Measurements from ENCODE around the gene PIK3R5. TPM values are rescaled to one million over a fixed set of nuclear protein-coding genes. Genes with fewer than 3 reads are reported as not detected.
A peak's percentile ranks its signal among the peaks of the same experiment; 100 is the strongest.

The PIK3R5 gene
- total and polyA plus RNA-seq, 2 donors = 3.1 to 4.6 TPM

GRCh38 chr17:8969901-8970300 lies 4.4 kb upstream of the PIK3R5 start:
- 78% methylated on average over 2 of the region's 2 CpGs for WGBS
- Histone ChIP-seq H3K4me3 (ENCODE audit: low read depth, low read length) (no peak overlapping the region), H3K27ac (ENCODE audit: low read depth) (no peak overlapping the region), H3K4me1 (ENCODE audit: insufficient read depth) (no peaks in the 10 kb centered on the region), H3K36me3 (ENCODE audit: insufficient read depth) (no peaks in the 10 kb centered on the region)
- DNase-seq (ENCODE audit: extremely low spot score) = no peak

- WGBS = 87% methylated on average over 3 of the region's 3 CpGs
- no peaks in the 10 kb centered on the region for H3K4me1 ChIP-seq (ENCODE audit: insufficient read depth)
- H3K4me3 ChIP-seq (ENCODE audit: low read depth, low read length) = no peak overlapping the region
- DNase-seq (ENCODE audit: extremely low spot score) = no peak
- no peak overlapping the region for H3K27ac ChIP-seq (ENCODE audit: low read depth)
- no peaks in the 10 kb centered on the region for H3K36me3 ChIP-seq (ENCODE audit: insufficient read depth)
Observed at GRCh38 chr17:8968503-8968902, 3.0 kb upstream of the PIK3R5 start.

DNA sequence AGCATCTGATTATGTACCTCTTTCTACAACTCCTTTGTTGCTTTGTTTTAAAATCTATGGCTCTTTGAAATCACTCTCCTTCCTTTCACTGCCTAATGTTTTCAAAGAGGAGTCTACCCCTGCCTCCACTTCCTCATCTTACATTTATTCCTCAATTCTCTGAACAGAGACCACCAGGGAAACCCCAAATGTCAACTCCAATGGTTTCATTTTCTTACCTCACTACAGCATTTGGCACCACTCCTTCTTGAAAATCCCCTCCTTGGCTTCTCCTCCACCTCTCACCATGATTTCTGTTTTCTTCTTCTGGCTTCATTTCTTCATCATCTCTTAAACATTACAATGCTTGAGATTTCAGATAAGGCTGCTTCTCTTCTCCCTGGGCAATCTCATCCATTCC lies 2.4 kb upstream of the PIK3R5 start:
- H3K4me3 ChIP-seq (ENCODE audit: low read depth, low read length) = no peak overlapping the region
- no peaks in the 10 kb centered on the region for H3K4me1 ChIP-seq (ENCODE audit: insufficient read depth)
- no peaks in the 10 kb centered on the region for H3K36me3 ChIP-seq (ENCODE audit: insufficient read depth)
- DNase-seq (ENCODE audit: extremely low spot score) = no peak
- H3K27ac ChIP-seq (ENCODE audit: low read depth) = no peak overlapping the region

GRCh38 chr17:8966926-8967325 lies 1.4 kb upstream of the PIK3R5 start:
- Histone ChIP-seq H3K27ac (ENCODE audit: low read depth) (no peak overlapping the region), H3K4me3 (ENCODE audit: low read depth, low read length) (no peak overlapping the region), H3K36me3 (ENCODE audit: insufficient read depth) (no peaks in the 10 kb centered on the region), H3K4me1 (ENCODE audit: insufficient read depth) (no peaks in the 10 kb centered on the region)
- DNase-seq (ENCODE audit: extremely low spot score) = no peak
- 77% methylated on average over 9 of the region's 9 CpGs for WGBS

DNA sequence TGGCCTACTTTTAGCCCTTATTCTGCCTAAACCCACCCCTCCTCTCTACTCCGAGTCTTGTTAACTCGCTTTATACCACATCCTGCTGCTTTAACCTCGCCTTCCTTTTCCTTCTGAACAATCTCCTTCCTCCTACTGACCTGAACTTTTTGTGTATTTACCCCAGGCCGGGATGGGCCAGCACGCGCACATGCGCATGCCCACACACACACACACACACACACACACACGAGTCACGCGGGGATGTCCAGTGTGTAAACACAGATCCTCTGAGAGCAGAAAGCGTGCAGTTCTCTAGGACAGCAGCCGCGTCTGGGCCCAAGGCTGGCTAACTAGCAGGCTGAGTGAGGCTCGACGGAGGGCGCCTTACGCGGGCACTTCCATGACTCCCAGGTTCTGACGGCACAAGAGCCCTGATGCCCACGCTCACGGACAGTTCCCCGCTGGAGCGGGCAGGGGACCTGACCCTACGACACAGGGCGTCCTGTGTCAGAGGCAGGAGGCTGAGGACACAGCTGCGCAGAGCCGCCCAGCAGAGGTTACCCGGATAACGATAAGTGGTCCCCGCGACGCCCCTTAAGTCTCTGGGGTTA lies 610 bp downstream of the PIK3R5 start:
- Histone ChIP-seq H3K27ac (ENCODE audit: low read depth) (no peak overlapping the region), H3K4me1 (ENCODE audit: insufficient read depth) (no peaks in the 10 kb centered on the region), H3K4me3 (ENCODE audit: low read depth, low read length) (peak overlapping the region; percentile 35), H3K36me3 (ENCODE audit: insufficient read depth) (no peaks in the 10 kb centered on the region)
- WGBS = 34% methylated on average over 32 of the region's 32 CpGs
- DNase-seq (ENCODE audit: extremely low spot score) = no peak

DNA sequence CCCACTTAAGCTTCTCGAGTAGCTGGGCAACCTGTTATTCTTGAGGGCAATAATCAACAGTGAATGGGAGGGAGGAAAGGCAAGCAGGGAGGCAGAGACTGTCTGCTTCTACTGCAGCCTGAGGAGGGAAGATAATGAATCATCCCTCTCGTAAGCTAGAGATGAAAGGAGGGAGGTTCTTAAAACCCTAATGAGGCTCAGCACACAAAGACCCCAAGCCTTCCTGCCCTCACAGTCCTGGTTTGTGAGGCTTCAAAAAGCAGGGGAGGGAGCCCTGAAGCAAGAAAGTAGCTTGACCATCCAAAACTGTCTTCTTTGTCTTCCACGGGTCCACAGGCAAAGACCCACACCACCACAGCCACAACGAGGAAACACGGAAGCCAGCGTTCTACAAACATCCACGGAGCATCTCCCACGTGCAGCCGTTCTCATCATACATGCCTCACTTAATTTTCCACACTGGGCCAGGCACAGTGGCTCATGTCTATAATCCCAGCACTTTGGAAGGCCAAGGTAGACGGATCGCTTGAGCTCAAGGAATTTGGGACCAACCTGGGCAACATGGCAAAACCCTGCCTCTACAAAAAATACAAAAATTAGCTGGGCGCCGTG lies 1.8 kb downstream of the PIK3R5 start:
- no peak overlapping the region for H3K4me3 ChIP-seq (ENCODE audit: low read depth, low read length)

GRCh38 chr17:8963014-8963413 lies 2.5 kb downstream of the PIK3R5 start:
- H3K27ac ChIP-seq (ENCODE audit: low read depth) = no peak overlapping the region
- no peaks in the 10 kb centered on the region for H3K36me3 ChIP-seq (ENCODE audit: insufficient read depth)
- 89% methylated on average over 3 of the region's 3 CpGs for WGBS
- H3K4me1 ChIP-seq (ENCODE audit: insufficient read depth) = no peaks in the 10 kb centered on the region
- H3K4me3 ChIP-seq (ENCODE audit: low read depth, low read length) = no peak overlapping the region
- no peak for DNase-seq (ENCODE audit: extremely low spot score)

More for the DNA sequence above, 1.8 kb downstream of the PIK3R5 start:
- no peak for DNase-seq (ENCODE audit: extremely low spot score)
- H3K36me3 ChIP-seq (ENCODE audit: insufficient read depth) = no peaks in the 10 kb centered on the region
- H3K4me1 ChIP-seq (ENCODE audit: insufficient read depth) = no peaks in the 10 kb centered on the region
- WGBS = 73% methylated on average over 13 of the region's 13 CpGs
- H3K27ac ChIP-seq (ENCODE audit: low read depth) = no peak overlapping the region

GRCh38 chr17:8961829-8962228 lies 3.7 kb downstream of the PIK3R5 start:
- Histone ChIP-seq H3K4me1 (ENCODE audit: insufficient read depth) (no peaks in the 10 kb centered on the region), H3K36me3 (ENCODE audit: insufficient read depth) (no peaks in the 10 kb centered on the region), H3K4me3 (ENCODE audit: low read depth, low read length) (no peak overlapping the region), H3K27ac (ENCODE audit: low read depth) (no peak overlapping the region)
- 90% methylated on average over 5 of the region's 5 CpGs for WGBS
- DNase-seq (ENCODE audit: extremely low spot score) = no peak

GRCh38 chr17:8960325-8961140 lies 5.0 kb downstream of the PIK3R5 start:
- Histone ChIP-seq H3K36me3 (ENCODE audit: insufficient read depth) (no peaks in the 10 kb centered on the region), H3K27ac (ENCODE audit: low read depth) (no peak overlapping the region), H3K4me3 (ENCODE audit: low read depth, low read length) (no peak overlapping the region), H3K4me1 (ENCODE audit: insufficient read depth) (no peaks in the 10 kb centered on the region)
- 76% methylated on average over 10 of the region's 10 CpGs for WGBS
- no peak for DNase-seq (ENCODE audit: extremely low spot score)

GRCh38 chr17:8959312-8959918 lies 6.1 kb downstream of the PIK3R5 start:
- WGBS = 83% methylated on average over 9 of the region's 9 CpGs
- DNase-seq (ENCODE audit: extremely low spot score) = no peak
- H3K4me1 ChIP-seq (ENCODE audit: insufficient read depth) = no peaks in the 10 kb centered on the region
- H3K36me3 ChIP-seq (ENCODE audit: insufficient read depth) = no peaks in the 10 kb centered on the region
- H3K4me3 ChIP-seq (ENCODE audit: low read depth, low read length) = no peak overlapping the region
- H3K27ac ChIP-seq (ENCODE audit: low read depth) = no peak overlapping the region

- Histone ChIP-seq H3K4me3 (ENCODE audit: low read depth, low read length) (no peak overlapping the region), H3K4me1 (ENCODE audit: insufficient read depth) (no peaks in the 10 kb centered on the region), H3K36me3 (ENCODE audit: insufficient read depth) (no peaks in the 10 kb centered on the region), H3K27ac (ENCODE audit: low read depth) (no peak overlapping the region)
- 93% methylated on average over 8 of the region's 8 CpGs for WGBS
- DNase-seq (ENCODE audit: extremely low spot score) = no peak
Observed at GRCh38 chr17:8957721-8958120, 7.8 kb downstream of the PIK3R5 start.

DNA sequence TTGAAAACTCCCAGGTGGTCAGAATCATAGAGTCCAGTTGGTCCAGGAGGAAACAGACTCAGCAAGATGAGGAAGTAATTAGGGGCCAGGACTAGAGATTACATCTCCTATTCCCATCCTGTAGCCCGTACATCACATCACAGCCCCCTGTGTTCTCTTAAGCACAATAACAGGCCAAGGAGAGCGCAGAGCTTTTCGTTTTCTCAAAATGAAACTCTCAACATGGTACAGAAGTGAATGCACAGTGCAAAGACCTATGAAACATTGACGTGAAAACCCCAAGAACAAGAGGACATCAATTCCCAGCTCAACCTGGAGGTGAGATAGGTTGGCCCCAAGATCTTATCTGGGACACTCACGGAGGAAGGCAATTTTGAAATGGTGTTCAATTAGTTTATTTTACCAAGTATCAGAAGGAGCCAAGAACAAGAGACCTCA lies 9.0 kb downstream of the PIK3R5 start:
- Histone ChIP-seq H3K4me1 (ENCODE audit: insufficient read depth) (no peaks in the 10 kb centered on the region), H3K36me3 (ENCODE audit: insufficient read depth) (no peaks in the 10 kb centered on the region), H3K27ac (ENCODE audit: low read depth) (no peak overlapping the region), H3K4me3 (ENCODE audit: low read depth, low read length) (no peak overlapping the region)
- no peak for DNase-seq (ENCODE audit: extremely low spot score)
- WGBS = 55% methylated on average over 5 of the region's 5 CpGs

DNA sequence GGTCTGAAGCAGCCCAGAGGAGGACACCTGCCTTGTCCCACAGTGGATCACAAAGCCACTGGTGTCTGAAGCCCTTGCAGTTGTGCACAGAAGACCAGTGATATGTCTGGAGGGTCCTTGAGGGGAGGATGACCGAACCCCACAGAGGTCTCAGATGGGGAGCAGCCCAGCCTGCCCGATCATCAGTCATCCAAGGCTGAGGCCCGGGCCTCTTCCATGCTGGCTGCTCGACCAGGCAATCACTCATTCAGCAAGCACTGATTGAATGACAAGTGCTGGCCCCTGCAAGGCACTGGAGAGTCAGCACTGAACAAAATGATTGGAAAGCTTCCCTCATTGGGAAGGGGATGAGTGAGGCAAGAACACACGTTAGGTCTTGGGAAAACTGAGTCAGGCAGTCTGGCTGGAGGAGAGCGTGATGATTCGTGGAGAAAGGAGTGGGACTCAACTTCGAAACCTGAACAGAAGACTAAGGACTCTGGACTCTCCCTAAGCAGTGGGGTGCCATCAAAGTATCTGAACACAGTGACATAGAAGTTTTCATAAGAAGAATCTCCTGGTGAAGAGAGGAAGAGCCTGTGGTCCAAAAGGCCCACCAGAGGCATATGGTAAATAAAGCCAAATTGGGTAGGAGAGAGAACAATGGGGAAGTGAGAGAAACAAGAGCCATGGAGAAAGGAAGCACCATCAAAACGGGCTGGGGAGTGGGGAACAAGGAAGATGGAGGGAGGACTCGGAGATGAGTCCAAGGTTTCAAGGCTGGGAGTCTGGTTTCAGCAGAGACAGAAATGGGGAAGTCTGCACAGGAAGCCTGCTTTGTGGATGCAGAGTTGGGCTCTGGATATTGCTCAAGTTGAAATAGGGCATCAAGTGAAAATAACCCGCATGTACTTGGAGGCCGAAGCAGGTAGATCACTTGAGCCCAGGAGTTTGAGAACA lies 10.2 kb downstream of the PIK3R5 start:
- WGBS = 83% methylated on average over 12 of the region's 12 CpGs
- Histone ChIP-seq H3K36me3 (ENCODE audit: insufficient read depth) (no peaks in the 10 kb centered on the region), H3K27ac (ENCODE audit: low read depth) (no peak overlapping the region), H3K4me3 (ENCODE audit: low read depth, low read length) (no peak overlapping the region), H3K4me1 (ENCODE audit: insufficient read depth) (no peaks in the 10 kb centered on the region)
- DNase-seq (ENCODE audit: extremely low spot score) = no peak

Measured in urinary bladder (tissue), 4 donors.